Midbrain (tissue), 1 donor: ENCODE results near the gene MAPK8IP2.

Source experiments
- DNase-seq: peaks from one replicate; lab custom pipeline; 2025; lab: John Stamatoyannopoulos, UW

The MAPK8IP2 gene

DNA sequence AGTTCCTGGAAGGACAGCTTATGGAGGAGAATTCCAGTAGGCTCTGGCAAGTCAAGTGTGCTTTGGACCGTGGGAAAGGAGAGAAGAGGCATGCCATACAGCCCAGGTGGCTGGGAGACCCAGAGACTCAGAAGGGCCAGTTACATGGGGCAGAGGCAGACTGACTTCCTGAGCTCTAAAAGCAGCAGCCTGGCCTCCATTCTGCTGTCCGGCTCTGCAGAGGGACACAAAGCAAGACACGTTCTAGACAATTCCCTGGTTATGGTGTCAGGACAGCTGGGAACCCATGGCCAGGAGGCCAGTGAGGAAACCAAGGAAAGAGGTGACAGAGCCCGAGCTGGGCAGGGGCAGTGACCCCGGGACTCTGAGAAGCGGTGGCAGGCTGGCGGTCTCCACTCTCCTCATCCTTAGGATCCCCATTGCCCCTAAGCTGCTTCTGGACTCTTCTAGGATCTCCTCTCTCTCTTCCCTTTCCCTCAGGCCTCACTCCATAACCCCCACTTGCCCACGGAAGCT, 25.1 kb upstream of the MAPK8IP2 start:
- DNase-seq, result no peak

DNA sequence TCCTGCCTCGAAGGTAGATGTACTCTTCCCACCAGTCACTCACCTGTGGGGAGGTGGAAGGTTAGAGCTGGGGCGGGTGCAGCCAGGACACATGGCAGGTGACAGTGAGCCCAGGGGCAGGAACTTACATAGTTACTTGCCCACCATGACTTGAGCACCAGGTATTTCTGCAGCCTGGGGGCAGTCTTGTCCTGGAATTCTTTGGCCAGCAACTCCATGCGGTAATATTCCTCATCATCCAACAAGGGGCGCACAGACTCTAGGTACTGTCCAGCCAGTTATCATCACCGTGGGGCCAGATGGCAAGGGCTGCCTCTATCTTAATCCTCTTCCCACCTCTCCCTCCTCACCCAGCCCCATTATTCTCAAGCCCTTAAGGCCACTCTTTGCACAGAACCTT, 24.5 kb upstream of the MAPK8IP2 start:
- DNase-seq, result no peak

DNA sequence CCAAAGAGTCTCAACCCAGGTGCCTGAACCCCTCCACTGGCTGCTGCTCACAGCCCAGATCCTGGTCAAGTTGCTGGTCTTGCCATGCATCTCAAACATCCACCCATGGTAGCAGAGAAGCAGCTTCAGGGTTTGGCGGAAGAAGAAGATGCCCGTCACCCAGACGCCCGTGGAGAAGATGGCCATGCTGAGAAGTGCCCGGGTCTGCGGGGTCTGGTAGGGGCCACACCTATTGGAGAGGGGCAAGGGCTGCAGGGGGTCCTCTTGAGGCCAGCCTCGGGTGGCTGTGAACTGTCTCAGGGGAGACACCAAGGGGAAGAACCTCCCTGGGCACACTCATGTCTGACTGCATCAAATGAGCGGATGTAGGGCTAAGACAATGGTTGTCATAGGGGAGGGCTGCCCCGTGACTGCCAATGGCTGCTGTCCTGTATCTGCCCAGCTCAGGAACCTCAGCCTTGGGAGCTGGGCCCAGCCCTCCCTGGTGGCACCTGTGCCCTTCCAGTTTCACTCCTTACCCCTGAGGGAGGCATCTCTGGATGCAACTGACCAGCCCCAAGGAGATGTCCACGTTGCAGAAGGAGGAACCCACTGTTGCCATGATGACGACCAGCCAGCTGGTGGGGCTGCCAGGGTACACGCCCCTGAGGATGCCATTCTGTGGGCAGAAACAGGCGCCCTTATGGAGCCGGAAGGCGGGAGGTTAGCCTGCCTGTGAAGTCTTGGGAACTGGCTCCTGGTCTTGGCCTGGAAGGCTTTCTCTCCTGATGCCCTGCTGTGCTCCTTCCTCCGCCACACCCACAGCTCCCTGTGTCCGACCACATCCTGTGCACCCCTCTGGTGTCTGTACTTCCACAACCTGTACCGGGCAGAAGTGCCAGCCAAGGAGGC, 23.5 kb upstream of the MAPK8IP2 start:
- no peak for DNase-seq

DNA sequence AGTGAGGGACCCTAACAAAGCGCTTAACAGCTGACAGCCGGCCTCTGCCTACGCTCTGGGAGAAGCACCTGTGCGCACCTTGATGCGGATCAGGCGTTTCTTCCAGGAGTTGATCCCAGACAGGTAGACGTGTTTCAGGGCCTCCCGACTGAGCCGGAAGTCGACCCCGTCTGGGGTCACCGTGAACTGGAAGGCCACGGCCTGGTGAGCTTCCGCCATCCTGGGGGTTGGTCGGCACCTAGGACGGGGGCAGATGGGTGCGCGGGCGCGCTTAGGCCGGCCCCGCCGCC, 23.0 kb upstream of the MAPK8IP2 start:
- no peak for DNase-seq

DNA sequence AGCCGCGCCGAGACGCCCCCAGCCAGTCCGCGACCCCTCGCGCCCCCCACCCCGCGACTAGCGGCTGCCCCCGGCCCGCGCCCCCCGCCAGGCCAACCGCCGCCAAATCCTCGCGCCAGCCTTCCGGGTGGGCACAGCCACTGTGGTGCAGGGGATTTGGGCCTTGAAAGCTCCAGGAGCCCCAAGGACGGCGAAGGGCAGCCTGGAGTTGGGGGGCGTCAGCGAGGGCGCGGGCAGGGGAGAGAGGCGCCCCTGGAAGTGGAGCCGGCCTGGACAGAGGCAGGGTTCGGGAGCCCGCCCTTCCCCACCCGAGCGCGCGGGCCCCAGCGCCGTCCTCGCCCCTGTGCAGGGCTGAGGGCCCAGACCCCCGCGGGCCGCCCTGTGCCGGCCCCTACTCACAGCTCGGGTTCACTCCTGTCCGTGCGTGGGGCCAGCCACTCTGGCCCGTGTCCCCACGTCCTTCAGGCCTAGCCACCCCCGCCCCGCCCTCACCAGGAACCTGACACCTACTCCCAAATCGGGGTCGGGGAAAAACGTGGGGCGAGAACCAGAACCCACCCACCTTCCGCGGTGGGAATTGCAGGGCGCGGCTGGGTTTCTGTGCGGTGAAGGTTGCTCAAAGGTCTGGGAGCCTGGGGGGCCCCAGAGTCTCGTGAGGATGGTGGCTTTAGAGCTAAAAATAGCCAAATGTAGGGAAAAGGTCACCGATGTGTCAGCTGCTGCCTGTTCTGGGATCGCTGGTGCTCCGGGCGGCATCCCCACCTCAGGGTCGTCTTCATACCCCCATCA, 22.4 kb upstream of the MAPK8IP2 start, which contains the start of gene CPT1B:
Gene CPT1B (minus strand): TSS at position 441 of the 789 bp plus-strand sequence. CDS start 512 bp downstream, outside the sequence.
- no peak for DNase-seq

DNA sequence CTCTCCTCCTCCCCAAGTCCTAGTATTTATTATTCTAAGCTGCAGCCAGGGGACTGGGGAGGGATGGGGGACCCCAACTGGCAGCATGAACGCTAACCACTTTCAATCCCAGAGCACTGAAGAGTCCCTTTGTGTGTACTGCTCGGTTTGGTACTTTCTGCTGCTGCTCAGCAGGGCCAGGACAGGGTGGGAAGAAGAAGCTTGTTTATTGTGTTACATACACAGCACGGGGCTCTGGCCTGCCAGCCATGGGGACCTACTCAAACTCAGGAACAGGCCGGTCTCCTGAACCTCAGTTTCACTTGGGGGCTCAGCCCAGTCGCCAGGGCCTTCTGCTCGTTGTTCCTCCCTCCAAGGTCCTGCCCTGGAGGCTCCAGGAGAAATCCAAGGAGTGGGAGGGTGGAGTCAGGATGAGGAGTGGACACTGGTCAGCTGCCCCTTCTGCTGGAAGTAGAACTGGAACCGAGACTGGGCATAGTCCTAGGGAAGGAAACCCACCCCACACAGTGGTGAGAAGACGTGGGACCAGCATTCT, 21.8 kb upstream of the MAPK8IP2 start:
- DNase-seq, result peak; percentile 10

DNA sequence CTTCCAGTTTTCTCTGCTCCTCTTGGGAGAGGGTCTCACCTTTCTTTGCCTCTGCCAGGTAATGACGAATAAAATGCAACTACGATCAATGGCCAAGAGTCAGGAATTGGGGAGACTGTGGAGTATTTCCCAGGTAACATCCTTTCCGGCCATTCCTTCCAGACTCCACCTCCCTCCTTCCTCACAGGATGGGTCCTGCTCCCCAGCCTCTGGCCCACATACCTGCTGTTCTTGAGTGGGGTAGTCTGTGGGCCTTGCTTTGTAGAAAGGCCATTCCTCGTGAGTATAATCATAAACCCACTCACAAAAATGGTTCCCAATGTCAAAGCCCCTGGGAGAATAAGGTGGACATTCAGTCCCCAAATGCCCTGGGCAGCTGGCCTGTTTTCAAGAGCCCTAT, 20.8 kb upstream of the MAPK8IP2 start:
- no peak for DNase-seq

DNA sequence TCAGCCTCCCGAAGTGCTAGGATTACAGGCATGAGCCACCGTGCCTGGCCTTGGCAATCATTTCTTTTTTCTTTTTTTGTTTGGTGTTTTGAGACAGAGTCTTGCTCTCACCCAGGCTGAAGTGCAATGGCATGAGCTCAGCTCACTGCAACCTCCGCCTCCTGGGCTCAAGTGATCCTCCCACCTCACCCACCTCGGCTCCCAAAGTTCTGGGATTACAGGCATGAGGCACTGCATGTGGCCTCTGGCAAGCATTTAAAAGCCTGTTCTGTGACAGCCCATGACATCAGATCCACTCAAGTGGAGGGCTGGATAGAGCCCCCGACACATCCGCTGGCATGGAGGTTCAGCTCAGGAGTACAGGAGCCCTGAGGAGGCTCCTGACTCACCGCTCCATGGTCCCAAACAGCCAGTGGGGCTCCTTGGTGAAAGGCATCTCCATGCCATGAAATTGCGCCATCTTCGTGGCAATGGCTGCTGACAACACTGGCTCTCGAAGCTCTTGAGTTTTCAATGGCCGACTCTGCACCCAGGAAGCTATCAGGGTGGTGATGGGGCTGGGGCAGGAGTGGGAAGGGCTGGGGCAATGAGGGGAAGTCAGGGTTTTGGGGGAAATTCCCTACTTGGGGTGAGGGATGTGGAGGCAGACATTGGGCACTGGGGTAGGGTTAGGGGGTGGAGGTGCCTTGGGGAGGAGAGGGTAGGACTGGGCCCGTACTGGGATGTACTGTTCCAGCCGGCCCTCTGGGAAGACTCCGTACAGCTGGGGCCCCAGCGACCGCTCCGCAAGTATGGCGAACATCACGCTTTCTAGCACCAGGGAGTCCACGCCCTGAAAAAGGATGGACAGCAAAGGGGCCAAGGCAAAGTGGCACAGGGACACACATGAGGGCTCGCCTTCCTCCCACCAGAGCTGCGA, 19.3 kb upstream of the MAPK8IP2 start:
- no peak for DNase-seq

DNA sequence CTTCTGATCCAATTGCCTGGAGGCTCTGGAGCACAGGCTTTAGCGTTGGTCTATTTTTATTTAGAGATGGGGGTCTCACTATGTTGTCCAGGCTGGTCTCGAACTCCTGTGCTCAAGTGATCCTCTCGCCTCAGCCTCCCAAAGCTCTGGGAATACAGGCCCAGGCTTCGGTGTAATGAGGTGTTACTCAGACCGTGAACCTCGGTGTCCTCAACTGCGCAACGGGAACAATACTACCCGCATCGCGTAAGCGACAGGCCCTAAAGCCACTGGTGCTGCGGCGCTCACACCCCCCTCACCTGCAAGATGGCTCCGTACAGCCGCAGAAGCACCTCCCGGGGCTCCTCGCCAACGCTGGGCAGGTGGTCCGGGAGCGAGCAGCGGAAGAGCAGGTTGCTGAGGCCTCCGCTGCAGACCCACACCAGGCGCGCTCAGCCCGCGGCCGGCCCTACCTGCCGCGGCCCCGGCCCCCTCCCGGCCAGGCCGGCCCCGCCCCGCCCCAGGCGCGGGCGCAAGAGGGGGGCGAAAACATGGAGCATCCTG, 18.6 kb upstream of the MAPK8IP2 start:
- no peak for DNase-seq

DNA sequence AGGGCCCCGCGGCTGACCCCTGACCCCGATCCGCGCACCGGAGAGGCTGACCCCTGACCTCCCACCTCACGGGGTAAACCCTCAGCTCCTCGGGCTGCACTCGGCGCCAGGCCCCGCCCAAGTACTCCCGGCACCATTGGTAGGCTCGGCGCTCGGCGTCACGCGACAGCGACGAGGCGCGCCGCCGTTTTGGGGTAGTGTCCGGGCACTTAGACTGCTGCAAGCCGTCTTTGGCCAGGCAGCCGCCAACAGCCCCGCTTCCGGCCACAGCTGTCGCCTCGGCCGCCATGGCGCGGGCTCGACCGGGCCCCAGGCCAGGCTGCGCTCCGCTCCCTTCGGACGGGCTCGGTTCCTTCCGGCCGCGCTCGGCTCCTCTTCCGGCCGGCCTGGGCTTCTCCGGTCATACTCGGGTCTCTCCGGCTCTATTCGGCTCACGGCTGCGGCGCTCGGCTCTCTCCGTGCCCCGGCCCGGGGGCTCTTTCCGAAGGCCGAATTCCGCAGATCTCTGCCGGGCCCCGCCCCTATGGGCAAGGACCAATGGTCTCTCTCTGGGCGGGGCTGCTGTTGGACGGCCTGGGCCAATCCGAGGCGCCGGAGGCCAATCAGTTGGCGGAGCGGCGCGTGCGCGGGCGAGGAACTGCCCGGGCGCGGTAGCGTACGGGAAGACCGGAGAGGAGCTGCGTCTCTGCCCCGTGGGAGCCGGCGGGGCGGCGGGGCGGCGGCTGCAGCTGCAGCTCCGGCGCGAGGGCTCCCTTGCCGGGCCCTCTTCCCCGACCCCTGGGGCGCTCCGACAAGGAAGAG, 17.9 kb upstream of the MAPK8IP2 start, which contains the start of gene CHKB:
Gene CHKB (minus strand): TSS at position 357 of the 801 bp plus-strand sequence. CDS start 68 bp downstream, at position 289.
- DNase-seq, result peak; percentile 99

DNA sequence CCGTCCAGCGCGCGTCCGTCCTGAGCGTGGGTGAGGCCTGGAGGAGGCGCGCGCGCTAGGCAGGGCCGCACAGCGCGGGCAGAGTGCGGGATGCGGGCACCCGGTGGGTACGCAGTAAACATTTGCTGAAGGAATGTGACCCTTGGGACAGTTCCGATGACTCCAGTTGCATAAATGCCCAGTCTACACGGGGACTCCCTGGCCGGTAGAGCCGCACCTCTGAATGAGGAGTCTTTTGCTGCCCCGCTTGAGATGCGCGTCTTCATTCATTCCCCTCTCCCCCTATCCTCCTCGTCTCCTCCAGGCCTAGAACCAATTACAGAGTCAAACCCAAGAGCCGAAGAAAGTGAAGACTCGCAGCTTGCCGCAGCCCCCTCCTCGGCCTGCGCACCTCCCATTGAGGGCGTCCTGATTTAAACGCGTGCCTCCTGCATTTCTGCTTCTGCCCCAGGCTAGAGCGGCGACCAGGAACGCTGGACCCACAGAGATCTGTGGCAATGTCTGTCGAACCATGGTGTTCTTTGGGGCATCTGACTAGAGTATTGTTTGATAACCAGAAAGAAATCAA, 17.2 kb upstream of the MAPK8IP2 start:
- DNase-seq, result no peak

DNA sequence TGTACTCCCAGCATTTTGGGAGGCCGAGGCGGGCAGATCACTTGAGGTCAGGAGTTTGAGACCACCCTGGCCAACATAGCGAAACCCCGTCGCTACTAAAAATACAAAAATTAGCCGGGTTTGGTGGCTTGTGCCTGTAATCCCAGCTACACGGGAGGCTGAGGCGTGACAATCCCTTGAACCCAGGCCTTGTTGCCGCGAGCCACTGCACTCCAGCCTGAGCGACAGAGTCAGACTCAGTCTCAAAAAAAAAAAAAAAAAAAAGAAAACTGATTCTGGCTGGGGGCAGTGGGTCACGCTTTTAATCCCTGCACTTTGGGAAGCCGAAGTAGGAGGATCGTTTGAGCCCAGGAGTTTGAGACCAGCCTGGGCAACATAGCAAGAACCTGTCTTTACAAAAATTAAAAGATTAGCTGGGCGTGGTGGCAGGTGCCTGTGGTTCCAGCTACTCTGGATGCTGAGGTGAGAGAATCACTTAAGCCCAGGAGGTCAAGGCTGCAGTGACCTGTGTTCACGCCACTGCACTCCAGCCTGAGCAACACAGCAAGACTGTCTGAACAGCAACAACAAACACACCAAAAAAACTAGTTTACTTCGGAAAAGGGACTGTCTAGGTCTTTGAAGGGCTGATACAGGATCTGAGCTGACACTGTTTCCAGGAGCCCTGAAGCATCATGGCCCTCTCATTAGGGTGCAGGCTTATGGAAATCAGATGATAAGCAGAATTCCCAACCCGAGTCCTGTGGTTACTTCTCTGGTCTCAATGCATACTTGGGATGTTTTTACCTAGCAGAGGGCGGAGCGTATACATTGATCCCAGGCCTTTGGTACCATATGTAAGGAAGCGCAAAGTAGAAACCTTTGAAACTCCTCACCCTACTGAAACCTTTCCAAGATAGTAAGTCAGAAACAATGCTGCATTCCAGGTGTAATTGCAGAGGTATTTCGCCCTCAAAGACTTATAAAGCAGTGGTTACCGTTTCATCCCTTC, 16.2 kb upstream of the MAPK8IP2 start:
- no peak for DNase-seq

DNA sequence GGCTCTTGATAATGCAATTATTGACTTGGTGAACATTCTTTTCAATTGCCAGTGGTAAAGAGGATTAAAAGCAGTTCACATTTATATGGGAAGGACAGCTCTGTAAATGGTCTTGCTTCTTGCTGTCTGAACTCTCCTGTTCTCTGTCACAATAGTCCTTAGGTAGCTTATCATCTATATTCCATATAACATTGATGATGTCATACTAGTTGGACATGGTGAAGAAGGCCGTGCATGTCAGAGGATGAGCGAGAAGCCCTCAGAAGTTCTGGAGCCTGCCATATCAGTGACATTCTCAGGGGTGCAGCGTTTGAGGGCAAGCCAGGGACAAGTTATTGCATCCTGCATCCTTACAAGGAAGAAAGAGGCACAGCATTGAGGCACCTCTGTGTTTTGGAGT, 15.4 kb upstream of the MAPK8IP2 start:
- no peak for DNase-seq

DNA sequence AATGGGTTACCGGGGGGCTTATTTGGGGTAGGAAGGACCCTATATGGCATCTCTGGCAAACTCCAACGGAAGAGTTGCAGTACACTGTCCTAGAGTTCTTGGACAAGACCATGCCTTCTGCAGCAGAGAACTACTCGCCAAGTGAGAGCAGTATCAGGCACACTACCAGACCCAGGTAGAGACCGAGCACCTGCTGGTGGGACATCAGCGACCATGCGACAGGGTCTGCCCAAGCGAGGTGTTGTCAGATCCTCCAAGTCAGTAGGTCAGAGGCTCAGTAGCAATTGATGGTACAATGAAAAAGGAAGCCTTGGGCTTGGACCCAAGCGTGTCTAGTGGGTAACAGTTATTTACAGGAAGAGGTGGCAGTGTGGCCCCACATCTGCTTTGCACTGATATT, 14.8 kb upstream of the MAPK8IP2 start:
- DNase-seq, result no peak

DNA sequence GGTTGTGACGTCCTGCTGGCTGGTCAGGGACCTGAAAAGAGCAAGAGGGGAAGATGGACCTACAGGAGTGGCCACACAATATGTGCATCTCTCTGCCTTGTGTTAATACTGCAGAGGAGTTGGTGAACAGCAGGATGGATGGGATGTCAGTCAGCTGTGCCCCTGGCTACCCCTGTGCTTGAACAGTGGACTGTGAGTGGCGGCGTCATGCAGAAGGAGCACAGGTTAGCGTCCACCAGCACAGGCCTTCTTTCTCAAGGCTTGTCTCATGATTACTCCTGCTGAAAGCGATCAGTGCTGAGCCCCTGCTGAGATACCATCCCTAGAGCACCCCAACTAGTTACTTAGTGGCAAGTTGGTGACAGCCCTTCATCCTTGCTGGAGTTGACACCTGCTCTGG, 14.2 kb upstream of the MAPK8IP2 start:
- DNase-seq, result no peak

DNA sequence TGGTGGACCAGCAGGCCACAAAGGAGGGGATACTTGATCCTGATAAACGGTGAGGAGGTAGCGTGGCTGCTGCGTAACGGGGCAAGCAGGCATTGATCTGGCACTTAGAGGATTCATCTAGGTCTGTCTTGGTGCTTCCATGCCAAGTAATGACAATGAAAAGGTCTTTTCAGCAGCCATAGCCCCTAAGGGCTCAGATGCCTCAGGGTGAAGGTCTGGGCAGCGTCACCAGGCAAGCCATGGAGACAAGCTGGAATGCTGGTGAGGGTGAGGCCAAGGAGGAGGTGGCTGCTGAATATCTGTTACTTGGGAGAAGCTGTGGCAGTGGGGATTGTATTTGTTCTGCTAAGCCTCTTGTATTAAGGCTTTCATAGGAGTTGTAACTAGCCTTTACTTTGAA, 13.2 kb upstream of the MAPK8IP2 start:
- no peak for DNase-seq

DNA sequence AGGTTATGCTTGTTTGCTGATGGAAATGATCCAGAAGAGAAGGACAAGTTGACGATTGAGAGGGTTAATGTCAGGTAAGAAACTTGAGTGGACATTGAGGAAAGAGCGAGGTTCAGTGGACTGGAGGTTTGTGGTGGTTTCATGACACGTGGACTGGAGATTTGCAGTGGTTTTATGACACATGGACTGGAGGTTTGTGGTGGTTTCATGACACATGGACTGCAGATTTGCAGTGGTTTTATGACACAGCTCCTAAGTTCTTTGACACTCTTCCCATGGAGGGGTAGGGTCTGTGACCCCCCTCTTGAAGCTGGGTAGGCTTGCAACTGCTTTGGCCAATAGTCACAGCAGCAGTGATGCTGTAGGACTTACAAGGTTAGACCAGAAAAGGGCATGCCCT, 5.4 kb upstream of the MAPK8IP2 start:
- no peak for DNase-seq

DNA sequence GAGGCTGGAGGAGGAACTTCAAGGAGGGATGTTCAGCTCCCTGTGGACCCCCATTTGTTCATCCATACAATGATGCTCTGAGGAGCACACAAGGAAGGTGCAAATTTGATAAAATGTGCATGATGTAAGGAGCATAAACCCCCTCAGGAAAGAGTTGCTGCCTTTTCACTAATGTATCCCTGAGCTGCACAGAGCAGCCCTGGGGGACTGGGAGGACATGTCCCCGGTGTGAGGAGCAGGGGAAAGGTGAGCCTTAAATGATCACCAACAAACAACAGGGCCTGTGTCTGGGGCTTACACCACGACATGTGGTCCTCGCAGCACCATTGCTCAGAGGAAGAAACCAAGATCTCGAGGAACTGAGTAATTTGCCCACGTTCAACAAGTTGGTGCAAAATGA, 3.5 kb upstream of the MAPK8IP2 start:
- no peak for DNase-seq
